ENCODE data around the gene AMDHD2.

GRCh38 chr16:2476741-2477140, 43.4 kb upstream of the AMDHD2 start:
- TF ChIP-seq FOXM1 (IDR thresholded peaks at IDR 0.05; ENCODE audit: borderline replicate concordance, low read depth) (no peak), TAF1 (IDR thresholded peaks at IDR 0.05; ENCODE audit: low read depth) (no peak), CEBPB (IDR thresholded peaks at IDR 0.05) (no peak), MAX (IDR thresholded peaks at IDR 0.05) (no peak), EP300 (IDR thresholded peaks at IDR 0.05; ENCODE audit: borderline replicate concordance) (no peak), ZBTB7A (IDR thresholded peaks at IDR 0.05; ENCODE audit: low read depth) (no peak), USF1 (IDR thresholded peaks at IDR 0.05) (no peak), REST (IDR thresholded peaks at IDR 0.05; ENCODE audit: low read depth) (no peak), TCF12 (IDR thresholded peaks at IDR 0.05; ENCODE audit: low read depth) (no peak), RAD21 (IDR thresholded peaks at IDR 0.05; ENCODE audit: low read depth) (no peak)
